ENCODE data around the gene CPTP. TPM values are rescaled to one million over a fixed set of nuclear protein-coding genes. Genes with fewer than 3 reads are reported as not detected.

CPTP gene
- 10 to 100 TPM; 15.4 to 44.9 (median 31.5) TPM for total RNA-seq

DNA sequence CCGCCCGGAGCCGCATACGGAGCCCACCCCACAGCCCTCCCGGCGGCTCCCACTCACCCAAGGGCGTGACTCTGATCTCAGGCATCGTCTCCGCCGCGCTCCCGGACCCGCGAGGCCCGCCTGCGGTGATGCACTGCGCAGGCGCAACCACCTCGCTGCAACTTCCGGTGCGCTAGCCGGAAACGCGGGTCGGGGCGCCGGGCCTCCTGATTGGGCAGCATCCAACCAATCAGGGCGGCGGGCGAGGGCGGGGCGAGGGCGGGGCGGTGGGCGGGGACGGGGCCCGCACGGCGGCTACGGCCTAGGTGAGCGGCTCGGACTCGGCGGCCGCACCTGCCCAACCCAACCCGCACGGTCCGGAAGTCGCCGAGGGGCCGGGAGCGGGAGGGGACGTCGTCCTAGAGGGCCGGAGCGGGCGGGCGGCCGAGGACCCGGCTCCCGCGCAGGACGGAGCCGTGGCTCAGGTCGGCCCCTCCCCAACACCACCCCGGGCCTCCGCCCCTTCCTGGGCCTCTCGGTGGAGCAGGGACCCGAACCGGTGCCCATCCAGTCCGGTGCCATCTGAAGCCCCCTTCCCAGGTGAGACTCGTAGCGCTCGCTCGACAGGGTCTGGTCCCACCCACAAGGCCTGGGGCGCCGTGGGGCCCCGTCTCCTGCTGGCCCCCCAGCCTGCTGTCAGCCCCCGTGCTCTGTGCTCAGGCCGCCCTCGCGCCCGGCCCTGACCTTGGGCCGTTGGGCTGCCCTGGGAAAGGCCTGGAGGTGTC is at the start of gene CPTP, which contains the start of gene INTS11:
TSS of gene CPTP (plus strand) at position 279 of the 764 bp plus-strand sequence. CDS start 2,109 bp downstream, outside the sequence.
TSS of gene INTS11 (minus strand) at position 137 of the 764 bp plus-strand sequence. CDS start at position 85, 52 bp downstream.
- no peaks in the 10 kb centered on the region for H3K9me3 ChIP-seq
- H3K36me3 ChIP-seq, result peaks cover 17 to 59% (median 43%) of the 10 kb centered on the region in 4 donors
- intact Hi-C loops (cut with DNase I), result no loop called here
- peak within 1 kb of the TSS; percentile 79 to 92 (median 85) for H3K27ac ChIP-seq (replicated peaks in 1 of 4)
- TF ChIP-seq EP300 (IDR thresholded peaks at IDR 0.05) (no peak), POLR2AphosphoS5 (IDR thresholded peaks at IDR 0.05) (peak; percentile 94 to 96), POLR2A (IDR thresholded peaks at IDR 0.05; ENCODE audit: low read depth) (peak; percentile 48)
- TF ChIP-seq, protein P1, sequence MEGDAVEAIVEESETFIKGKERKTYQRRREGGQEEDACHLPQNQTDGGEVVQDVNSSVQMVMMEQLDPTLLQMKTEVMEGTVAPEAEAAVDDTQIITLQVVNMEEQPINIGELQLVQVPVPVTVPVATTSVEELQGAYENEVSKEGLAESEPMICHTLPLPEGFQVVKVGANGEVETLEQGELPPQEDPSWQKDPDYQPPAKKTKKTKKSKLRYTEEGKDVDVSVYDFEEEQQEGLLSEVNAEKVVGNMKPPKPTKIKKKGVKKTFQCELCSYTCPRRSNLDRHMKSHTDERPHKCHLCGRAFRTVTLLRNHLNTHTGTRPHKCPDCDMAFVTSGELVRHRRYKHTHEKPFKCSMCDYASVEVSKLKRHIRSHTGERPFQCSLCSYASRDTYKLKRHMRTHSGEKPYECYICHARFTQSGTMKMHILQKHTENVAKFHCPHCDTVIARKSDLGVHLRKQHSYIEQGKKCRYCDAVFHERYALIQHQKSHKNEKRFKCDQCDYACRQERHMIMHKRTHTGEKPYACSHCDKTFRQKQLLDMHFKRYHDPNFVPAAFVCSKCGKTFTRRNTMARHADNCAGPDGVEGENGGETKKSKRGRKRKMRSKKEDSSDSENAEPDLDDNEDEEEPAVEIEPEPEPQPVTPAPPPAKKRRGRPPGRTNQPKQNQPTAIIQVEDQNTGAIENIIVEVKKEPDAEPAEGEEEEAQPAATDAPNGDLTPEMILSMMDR (IDR thresholded peaks at IDR 0.05), result no peak
- no peaks in the 10 kb centered on the region for H3K27me3 ChIP-seq
- peak within 1 kb of the TSS; percentile 67 to 99 (median 80) for H3K4me3 ChIP-seq
- peaks cover 51 to 70% (median 66%) of the 10 kb centered on the region in 4 donors for H3K4me1 ChIP-seq
- WGBS, result 0% methylated on average over 2 of the region's 84 CpGs
- peak; percentile 97 for DNase-seq (ENCODE audit: extremely low spot score)

DNA sequence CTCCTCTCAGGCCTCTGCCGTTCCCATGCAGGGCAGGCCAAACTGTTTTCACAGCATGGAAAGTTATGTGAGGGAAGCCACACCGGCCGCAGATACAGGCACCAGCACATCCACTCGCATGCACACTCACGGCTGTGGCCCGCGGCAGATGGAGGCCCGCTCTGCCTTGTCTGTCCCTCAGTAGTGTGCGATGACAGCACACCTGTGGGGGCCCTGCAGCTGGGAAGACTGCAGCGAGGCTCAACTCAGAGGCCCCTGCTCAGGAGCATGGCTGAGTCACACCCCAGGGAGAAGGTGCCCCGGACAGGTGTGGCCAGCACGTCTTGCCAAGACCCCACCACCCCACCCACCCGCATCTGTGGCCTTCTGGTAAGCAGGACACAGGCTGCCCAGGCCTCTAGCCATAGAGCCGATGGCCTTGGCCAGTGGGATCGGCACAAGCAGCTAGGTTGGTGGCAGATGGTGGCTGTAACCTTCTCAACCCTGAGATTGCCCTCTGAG is 49.6 kb upstream of the CPTP start:
- TF ChIP-seq, protein P1 (IDR thresholded peaks at IDR 0.05), result no peak
- TF ChIP-seq POLR2A (IDR thresholded peaks at IDR 0.05; ENCODE audit: low read depth) (no peak), EP300 (IDR thresholded peaks at IDR 0.05) (no peak), POLR2AphosphoS5 (IDR thresholded peaks at IDR 0.05) (no peak)
- Histone ChIP-seq H3K27ac (replicated peaks in 1 of 4) (peak overlapping the region; percentile 81 to 92 (median 86)), H3K4me3 (peak overlapping the region; percentile 69 to 98 (median 96)), H3K9me3 (no peaks in the 10 kb centered on the region), H3K27me3 (no peaks in the 10 kb centered on the region), H3K36me3 (peaks cover 0 to 5% (median under 1%) of the 10 kb centered on the region in 4 donors), H3K4me1 (peaks cover 39 to 51% (median 42%) of the 10 kb centered on the region in 4 donors)
- 87% methylated on average over 6 of the region's 15 CpGs for WGBS
- intact Hi-C loops (cut with DNase I), result loop anchor here (5.0 kb wide), 1 partner anchor 43 kb away; the partner anchor contains the start of genes B3GALT6 and SDF4
- DNase-seq (ENCODE audit: extremely low spot score), result no peak

DNA sequence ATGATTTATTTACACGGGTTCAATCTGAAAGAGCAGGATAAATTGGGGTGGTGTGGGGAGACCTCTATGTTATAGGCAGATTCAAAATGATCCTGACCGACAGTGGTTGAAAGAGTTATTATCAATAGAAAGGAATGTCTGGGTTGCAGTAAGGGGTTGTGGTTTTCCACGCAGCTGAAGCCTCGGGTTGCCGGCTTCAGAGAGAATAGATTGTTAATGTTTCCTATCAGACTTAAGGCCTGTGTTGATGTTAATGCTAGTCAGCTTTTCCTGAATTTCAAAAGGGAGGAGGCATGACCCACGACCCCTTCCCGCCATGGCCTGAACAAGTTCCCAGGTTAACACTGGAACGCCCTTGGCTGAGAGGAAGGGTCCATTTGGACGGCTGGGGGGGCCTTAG is 48.8 kb upstream of the CPTP start:
- no peaks in the 10 kb centered on the region for H3K9me3 ChIP-seq
- no peak overlapping the region for H3K4me3 ChIP-seq
- H3K36me3 ChIP-seq, result peaks cover 0 to 5% (median 0%) of the 10 kb centered on the region in 4 donors
- TF ChIP-seq, protein P1 (IDR thresholded peaks at IDR 0.05), result no peak
- no peaks in the 10 kb centered on the region for H3K27me3 ChIP-seq
- DNase-seq (ENCODE audit: extremely low spot score), result no peak
- H3K4me1 ChIP-seq, result peaks cover 30 to 42% (median 33%) of the 10 kb centered on the region in 4 donors
- 74% methylated on average over 9 of the region's 9 CpGs for WGBS
- intact Hi-C loops (cut with DNase I), result no loop called here
- H3K27ac ChIP-seq (replicated peaks in 1 of 4), result no peak overlapping the region

DNA sequence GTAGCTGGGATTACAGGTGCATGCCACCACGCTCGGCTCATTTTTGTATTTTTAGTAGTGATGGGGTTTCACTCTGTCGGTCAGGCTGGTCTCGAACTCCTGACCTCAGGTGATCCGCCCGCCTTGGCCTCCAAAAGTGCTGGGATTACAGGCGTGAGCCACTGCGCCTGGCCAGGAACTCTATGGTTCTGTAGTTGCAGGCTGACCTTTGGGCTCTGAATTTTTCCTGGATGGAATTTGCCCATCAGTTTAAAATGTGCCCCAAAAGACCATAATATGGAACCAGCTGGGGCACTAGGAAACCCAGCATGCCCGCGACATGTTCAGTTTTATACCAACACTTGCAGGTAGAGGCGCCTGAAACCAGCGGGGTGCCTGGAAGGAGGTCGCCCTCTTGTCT is 46.0 kb upstream of the CPTP start:
- intact Hi-C loops (cut with DNase I), result no loop called here
- no peak overlapping the region for H3K4me3 ChIP-seq
- no peaks in the 10 kb centered on the region for H3K9me3 ChIP-seq
- H3K27me3 ChIP-seq, result no peaks in the 10 kb centered on the region
- no peak overlapping the region for H3K27ac ChIP-seq (replicated peaks in 1 of 4)
- no peaks in the 10 kb centered on the region for H3K36me3 ChIP-seq
- WGBS, result 98% methylated on average over 13 of the region's 13 CpGs
- TF ChIP-seq POLR2A (IDR thresholded peaks at IDR 0.05; ENCODE audit: low read depth), result no peak
- no peak for TF ChIP-seq EP300 (IDR thresholded peaks at IDR 0.05)
- no peak for TF ChIP-seq POLR2AphosphoS5 (IDR thresholded peaks at IDR 0.05)
- TF ChIP-seq, protein P1 (IDR thresholded peaks at IDR 0.05), result no peak
- H3K4me1 ChIP-seq, result peaks cover 9 to 25% (median 11%) of the 10 kb centered on the region in 4 donors
- DNase-seq (ENCODE audit: extremely low spot score), result no peak

All from esophagus muscularis mucosa (tissue), 4 donors.